HTR-8/SVneo (cell line): ENCODE results near the gene FN1.

Source experiments
- DNase-seq: peaks from one replicate; pipeline ENCODE4 v3.0.0; 2011; ENCODE audit warnings: low spot score, mixed read lengths; ENCODE audit not compliant: insufficient read length
- FAIRE-seq: peaks from 2 replicates; lab custom pipeline; 2011; peaks lifted over from hg19 to GRCh38; lab: Jason Lieb, UNC

FN1 gene

DNA sequence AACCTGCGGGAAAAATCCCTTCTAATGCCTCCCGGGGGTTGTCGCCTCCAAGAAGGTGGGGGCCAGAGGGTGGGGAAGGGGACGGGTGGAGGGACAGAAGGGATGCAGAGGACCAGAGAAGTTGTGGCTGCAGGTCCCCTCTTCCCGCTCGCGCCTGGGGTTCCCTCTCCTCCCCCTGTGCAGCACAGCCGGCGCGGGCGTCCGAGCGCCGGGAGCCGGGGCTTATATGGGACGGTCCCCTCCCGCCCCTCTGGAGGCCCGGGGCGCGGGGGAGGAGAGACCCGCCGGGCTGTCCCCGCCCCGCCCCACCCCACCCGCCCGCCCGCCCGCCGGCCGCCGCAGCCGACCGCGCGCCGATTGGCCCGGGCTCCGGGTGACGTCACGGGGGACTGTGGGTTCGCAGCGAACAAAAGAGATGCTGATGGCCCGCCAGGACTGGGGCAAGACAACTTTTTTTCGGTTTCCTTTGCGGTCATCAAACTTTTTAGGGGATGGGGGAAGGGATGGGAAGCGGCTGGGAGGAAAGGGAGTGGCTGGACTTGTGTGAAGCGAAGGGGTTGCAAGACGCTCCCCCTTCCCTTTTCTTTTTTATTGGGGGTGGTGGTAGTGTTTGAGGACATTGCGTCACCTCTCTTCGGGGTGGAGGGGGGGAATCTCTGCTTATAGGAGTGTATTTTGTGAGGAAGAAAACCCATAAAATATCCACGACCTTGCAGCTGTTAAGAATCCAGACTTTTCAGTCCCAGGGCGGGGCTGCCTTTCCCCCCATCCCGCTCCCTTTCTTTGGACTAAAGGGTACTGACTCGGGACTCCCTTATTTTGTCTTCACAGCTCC is at the start of gene FN1:
Gene FN1 (minus strand): TSS at position 199 of the 835 bp plus-strand sequence. CDS start 266 bp downstream, outside the sequence.
- FAIRE-seq (no peak), DNase-seq (peak; percentile 76)

DNA sequence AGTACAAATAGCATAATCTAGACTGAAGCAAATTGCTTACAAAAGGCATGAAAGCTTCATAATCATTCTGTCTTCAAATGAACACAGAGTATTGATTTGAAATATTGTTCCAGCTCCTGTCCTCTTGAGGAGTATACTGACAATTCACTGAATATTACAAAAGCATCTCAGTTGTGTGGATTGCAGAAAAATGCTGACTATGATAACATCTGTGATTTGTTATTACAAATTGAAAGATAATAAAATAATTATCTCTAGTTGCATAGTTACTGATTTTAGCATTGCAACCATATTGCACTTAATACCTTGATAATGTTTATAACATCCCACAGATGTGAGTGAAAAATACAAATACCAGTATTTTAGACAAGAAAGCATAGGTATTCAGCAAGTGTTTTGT is 49.2 kb upstream of the FN1 start:
- DNase-seq: no peak
- no peak for FAIRE-seq

GRCh38 chr2:215484570-215484969 is 48.7 kb upstream of the FN1 start:
- FAIRE-seq (no peak), DNase-seq (no peak)

DNA sequence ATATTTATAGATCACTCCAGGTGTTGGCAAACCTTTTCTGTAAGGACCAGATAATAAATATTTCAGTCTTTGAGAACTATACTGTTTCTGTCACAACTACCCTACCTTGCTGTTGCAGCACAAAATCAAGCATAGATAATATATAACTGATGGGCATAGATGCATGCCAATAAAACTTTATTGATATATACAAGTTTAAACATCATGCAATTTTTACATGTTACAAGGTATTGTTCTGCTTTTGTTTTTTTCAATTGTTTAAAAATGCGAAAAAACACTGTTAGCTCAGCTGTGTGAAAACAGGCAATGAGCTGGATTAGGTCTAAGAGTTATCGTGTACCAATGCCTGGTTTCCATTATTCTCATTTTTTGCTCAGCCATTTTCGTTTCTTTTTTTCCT is 47.6 kb upstream of the FN1 start:
- no peak for FAIRE-seq

DNA sequence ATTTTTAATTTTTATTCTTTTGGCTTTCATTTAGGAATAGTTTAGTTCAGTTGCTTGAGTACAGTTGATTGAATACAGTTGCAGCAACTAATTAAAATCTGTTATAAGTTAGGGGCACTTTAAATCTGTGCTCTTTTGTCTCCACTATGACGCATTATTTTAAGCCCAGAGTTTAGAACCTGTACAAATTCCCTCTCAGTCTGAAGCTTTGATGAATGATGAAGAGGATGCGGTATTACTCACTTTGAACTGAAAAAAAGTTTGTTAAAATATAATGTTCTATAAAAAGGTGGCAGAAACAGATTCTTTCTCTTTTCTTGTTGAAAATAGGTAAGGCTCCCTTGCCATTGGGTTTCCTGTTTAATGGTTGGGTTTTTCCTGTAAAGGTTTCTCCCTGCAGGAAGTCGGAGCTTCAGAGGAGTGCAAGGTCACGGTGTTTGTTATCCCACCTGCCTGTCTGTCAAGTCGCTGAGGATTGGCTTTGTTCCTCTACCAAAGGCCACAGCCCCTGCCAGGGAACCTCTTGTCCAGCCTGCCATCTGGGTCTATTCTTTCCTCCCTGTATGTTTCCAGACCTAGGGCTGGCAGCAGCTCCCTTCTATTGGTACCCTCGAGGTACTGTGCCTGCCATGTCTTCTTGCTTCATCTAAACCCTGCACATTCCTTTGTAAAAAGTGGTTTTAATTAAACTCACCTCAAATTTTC is 43.8 kb upstream of the FN1 start:
- FAIRE-seq: no peak
- no peak for DNase-seq

More for the DNA sequence above, 47.6 kb upstream of the FN1 start:
- no peak for DNase-seq

DNA sequence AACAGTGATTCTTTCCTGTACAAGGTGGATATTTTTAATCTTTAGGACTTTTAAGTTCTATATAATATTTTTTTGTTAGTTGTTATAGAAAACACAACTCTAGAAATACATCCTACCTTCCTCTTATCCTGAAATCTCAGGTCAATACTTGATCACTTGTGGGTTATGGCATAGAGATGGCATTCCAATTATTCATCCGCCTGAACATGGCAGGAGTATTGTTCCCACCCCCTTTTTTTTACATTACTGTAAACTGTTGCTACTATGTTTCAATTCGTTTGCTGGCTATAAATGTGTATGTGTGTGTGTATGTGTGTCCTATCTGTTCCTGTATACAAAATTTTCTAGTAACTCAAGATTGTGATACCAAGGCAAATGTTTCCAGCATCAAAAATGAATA is 43.3 kb upstream of the FN1 start:
- no peak for DNase-seq
- FAIRE-seq: no peak

GRCh38 chr2:215476424-215476823 is 40.6 kb upstream of the FN1 start:
- no peak for FAIRE-seq
- DNase-seq: no peak

DNA sequence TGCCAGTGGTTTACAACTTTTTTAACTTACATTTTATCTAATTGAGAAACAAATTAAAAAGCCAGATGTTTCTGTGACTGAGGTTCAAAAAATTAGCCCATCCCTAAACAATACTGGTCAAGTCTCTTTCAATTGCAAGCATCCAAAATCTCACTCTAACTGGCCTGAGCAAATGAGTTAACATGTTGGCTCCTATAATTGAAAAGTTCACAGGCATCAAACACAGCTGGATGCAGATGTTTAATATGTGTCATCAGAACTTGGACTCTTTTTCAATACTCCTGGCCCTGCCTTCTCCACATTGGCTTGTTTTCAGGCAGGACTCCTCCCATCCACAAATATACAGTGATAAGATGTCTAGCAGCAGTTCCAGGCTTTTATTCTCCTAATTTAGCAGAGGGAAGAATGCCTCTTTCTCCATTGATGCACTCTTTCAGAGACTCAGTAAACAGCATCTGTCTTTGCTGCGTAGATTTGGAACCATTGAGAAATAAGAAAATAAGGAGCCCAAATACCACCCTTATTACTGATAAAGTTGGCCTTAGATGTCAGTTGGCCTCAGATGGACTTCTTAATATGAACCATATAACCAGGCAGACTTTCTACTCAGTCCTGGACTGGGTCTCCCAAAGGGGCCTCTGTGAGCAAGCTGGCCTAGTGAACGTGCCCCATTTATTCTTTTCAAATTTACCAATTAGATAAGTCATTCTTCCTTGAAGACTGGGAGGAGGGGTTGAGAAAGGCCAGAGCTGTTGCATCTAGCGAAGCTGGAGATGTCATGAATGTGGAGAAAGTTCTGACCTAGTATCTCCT is 30.4 kb upstream of the FN1 start:
- DNase-seq: no peak

DNA sequence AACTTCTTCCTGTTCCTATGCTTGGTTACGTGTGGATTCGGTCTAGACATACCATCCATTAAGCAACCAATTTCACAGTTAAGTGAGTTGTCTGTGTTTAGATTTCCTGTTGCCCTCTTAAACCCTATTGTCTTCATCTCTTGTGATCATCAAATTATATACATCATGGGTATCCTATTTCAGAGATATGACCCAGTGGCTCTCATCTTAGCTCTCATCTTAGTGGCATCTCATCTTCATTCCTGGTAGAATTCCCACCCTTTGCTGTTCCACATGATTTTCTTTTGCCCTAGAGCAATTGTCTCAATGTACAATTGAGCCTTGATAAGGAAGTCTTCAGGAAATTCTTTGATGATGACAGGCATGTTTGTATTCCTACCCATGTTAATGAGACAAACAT is 29.4 kb upstream of the FN1 start:
- peak; percentile 18 for DNase-seq
- peak; percentile 40 for FAIRE-seq

More for the DNA sequence above, 30.4 kb upstream of the FN1 start:
- no peak for FAIRE-seq

- FAIRE-seq (peak; percentile 16), DNase-seq (no peak)
Observed at GRCh38 chr2:215461836-215462532, 26.1 kb upstream of the FN1 start.

DNA sequence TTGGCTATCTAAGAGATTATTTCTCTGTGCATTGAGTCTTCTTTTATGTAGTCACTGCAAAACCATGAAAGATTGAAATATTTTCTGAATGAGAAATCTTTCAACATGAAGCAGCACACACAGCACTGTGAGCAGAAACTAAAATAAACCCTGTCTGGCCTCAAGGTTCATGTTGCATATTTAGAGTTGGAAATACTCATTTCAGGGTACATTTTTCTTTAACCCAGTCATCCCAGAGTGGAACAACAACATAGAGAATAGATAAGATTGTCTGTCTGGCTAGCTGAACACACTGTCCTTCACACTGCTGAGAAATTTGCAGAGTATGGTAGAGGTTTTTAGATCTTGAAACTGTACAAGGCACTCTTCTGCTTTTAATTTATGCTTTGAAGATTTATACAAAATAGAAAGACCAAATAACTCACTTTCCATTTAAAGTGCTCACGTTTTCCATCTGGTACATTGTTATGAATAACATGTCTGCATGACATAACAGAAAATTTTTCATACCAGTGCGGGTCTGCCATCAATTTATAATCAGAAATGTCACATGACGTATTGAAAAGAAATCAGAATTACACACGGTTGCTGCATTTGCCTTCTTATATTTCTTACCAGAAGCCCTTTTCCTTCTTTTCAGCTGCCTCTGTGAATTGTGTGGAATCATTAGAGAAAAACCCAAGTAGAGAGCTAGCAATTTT is 25.0 kb upstream of the FN1 start:
- FAIRE-seq: no peak
- DNase-seq: peak; percentile 26

DNA sequence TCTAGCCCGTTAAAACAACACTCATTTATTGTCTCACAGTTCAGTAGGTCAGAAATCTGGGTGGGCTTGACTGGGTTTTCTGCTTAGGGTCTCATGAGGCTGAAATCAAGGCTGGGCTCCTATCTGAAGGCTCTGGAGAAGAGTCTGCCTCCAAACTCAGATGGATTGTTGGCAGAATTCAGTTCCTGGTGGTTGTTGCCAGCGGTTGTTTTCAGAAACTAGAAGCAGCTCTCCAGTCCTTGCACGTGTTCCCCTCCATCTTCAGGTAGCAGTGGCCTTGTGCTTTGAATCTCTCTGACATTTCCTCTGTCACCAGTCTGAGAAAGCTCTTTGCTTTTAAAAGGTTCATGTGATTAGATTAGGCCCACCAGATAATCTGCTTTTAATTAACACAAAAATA is 20.1 kb upstream of the FN1 start:
- DNase-seq (no peak), FAIRE-seq (no peak)

GRCh38 chr2:215454519-215455246 is 18.8 kb upstream of the FN1 start:
- DNase-seq (peak; percentile 38), FAIRE-seq (no peak)

DNA sequence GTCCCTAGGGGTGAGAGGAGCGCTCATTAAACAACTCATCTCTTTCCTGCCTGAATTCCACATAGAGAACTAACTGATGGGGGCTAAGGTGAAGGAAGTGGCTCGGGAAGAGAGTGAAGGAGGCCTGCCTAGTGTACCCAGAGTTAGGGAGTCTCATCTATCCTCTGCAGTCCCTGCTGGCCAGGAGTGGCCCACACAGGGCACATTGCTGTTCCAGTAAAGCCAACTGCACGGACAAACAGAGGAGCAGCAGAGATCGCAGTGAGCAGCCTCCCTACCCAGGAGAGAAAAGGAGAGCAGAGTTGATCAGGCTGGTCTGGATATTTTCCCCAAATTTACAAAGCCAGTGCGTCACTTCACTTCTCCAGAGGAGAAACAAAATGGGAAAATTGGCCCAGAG is 16.9 kb upstream of the FN1 start:
- no peak for FAIRE-seq
- DNase-seq: no peak

GRCh38 chr2:215451012-215451756 is 15.3 kb upstream of the FN1 start:
- DNase-seq: no peak
- FAIRE-seq: no peak

- FAIRE-seq (no peak), DNase-seq (no peak)
Observed at GRCh38 chr2:215450188-215451011, 14.5 kb upstream of the FN1 start.

GRCh38 chr2:215447673-215448081 is 11.8 kb upstream of the FN1 start:
- no peak for FAIRE-seq

More at GRCh38 chr2:215447673-215448081, 11.8 kb upstream of the FN1 start:
- DNase-seq: no peak
